ENCODE results near the gene CARS2. TPM values are rescaled to one million over a fixed set of nuclear protein-coding genes. Genes with fewer than 3 reads are reported as not detected.
"Not testable (repeated sequence)": the region's sequence is repeated elsewhere in the genome, so short reads cannot be mapped to it uniquely, and the experiment has no call there.

Gene CARS2, protein sequence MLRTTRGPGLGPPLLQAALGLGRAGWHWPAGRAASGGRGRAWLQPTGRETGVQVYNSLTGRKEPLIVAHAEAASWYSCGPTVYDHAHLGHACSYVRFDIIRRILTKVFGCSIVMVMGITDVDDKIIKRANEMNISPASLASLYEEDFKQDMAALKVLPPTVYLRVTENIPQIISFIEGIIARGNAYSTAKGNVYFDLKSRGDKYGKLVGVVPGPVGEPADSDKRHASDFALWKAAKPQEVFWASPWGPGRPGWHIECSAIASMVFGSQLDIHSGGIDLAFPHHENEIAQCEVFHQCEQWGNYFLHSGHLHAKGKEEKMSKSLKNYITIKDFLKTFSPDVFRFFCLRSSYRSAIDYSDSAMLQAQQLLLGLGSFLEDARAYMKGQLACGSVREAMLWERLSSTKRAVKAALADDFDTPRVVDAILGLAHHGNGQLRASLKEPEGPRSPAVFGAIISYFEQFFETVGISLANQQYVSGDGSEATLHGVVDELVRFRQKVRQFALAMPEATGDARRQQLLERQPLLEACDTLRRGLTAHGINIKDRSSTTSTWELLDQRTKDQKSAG
- 60.1 TPM for total RNA-seq

DNA sequence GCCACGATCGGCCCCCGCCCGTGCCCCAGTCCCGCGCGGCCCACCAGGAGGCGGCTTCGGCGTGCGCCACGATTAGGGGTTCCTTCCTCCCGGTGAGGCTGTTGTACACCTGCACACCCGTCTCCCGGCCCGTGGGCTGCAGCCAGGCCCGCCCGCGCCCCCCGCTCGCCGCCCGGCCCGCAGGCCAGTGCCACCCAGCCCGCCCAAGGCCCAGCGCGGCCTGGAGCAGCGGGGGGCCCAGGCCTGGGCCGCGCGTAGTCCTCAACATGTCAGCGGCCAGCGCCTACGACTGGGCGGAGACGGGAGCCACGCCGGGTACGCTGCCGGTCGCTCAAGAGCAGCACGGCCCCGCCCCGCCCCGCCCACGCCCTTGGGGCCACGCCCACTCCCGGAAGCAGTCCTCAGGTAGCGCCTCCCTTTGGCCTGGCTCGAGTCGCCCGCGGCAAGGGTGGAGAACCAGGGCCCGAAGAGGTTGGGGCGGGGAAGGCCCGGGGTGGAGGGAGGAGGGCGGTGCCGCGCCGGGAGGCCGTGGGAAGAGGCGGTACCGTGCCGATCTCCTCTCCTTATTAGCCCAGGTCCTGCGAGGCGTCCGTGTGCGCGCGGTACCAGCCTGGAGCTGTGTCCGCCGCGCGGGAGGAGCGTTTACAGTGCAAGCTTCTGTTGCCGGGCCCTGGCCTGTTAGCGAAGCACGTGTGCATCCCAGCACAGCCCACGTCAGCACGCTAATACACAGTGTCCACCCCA lies at the start of gene CARS2:
CARS2 (minus strand) TSS at position 291 of the 744 bp plus-strand sequence; CDS start at position 268, 23 bp downstream.
- DNase-seq (ENCODE audit: low read depth in 2 of 3, low spot score in 2 of 3): peak; percentile 96 to 98 (median 96)

DNA sequence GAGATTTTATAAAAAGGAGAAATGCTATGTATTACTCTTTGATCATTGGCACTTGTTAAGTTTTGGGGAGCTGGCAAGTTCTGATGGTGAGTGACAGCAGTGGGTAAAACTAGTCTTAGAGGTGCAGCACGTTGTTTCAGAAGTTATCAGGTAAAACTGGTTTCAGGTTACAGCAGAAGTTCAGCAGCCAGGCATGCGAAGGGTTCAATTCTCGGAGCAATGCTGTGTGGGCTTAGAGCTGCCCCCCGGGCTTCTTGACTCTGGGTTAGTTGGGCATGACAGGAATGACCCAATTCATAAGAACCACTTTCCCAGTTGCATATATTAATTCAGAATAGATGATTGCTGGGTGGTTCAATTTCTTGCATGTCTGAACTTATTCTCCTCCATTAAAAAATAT lies 42.4 kb upstream of the CARS2 start:
- no peak for DNase-seq (ENCODE audit: low read depth in 2 of 3, low spot score in 2 of 3)

DNA sequence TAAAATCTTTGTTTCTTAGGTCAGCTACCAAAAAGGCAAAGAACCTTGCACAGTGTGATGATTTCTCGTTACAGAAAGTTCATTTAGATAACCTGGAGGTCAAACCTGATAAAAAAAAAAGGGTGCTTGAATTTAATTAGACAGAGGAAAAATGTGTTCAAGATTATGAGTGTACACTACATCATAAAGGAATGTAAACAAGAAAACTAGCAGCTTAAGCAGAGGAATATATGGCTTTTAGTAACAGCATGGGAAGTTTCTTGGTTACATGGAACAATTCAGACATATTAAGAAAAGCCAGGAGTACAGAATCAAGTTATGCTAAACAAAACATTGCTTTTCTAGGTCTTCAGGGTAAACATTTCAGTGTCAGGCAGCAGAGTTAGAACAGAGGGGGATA lies 40.5 kb upstream of the CARS2 start:
- no peak for DNase-seq (ENCODE audit: low read depth in 2 of 3, low spot score in 2 of 3)

DNA sequence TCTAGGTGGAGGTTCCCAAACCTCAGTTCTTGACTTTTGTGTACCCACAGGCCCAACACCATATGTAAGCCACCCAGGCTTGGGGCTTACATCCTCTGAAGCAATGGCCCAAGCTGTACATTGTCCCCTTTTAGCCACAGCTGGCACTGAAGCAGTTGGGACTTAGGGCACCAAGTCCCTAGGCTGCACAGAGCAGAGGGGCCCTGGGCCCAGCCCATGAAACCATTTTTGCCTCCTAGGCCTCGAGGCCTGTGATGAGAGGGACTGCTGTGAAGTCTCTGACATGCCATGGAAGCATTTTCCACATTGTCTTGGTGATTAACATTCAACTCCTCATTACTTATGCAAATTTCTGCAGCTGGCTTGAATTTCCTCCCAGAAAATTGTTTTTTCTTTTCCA lies 37.8 kb upstream of the CARS2 start:
- DNase-seq (ENCODE audit: low read depth in 2 of 3, low spot score in 2 of 3): no peak

DNA sequence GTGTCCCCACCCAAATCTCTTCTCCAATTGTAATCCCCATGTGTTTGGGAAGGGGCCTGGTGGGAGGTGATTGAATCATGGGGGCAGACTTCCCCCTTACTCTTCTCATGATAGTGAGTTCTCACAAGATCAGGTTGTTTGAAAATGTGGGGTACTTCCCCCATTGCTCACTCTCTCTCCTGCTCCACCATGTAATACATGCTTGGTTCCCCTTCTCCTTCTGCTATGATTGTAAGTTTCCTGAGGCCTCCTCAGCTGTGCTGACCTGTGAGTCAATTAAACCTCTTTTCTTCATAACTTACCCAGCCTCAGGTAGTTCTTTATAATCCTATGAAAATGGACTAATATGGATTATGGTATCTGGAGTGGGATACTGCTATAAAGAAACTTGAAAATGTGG lies 31.6 kb upstream of the CARS2 start:
- DNase-seq (ENCODE audit: low read depth in 2 of 3, low spot score in 2 of 3): no peak

DNA sequence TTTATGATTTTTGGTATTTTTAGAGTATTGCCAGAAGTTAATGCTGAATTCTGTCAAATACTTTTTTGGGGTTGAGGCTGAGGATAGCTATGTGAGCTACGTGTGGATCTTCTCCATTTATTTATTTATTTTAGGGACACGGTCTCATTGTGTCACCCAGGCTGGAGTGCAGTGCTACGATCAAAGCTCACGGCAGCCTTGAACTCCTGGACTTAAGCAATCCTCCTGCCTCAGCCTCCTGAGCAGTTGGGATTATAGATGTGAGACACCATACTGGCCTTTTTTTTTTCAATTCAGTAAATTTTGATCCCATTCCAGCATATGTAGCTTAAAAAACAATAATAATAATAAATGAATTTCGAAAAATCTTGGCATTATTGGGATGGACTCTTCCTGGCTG lies 28.6 kb upstream of the CARS2 start:
- no peak for DNase-seq (ENCODE audit: low read depth in 2 of 3, low spot score in 2 of 3)

DNA sequence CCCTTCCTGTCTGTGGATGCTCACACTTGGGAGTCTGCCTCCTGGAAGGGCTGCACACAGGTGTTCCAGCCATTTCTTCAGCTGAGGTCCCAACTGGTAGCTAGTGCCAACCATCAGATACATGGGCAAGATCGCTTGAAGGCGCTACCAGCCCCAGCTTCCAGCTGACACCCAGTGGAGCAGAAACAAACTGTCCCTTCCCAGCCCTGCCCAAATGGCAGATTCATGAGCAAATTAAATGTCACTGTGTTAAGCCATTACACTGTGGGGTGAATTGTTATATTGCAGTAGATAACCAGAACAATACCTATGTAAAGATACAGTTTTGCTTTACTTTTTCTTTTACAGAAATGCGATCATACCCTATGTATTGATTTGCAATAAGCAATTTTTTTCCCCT lies 25.2 kb upstream of the CARS2 start:
- DNase-seq (ENCODE audit: low read depth in 2 of 3, low spot score in 2 of 3): no peak

DNA sequence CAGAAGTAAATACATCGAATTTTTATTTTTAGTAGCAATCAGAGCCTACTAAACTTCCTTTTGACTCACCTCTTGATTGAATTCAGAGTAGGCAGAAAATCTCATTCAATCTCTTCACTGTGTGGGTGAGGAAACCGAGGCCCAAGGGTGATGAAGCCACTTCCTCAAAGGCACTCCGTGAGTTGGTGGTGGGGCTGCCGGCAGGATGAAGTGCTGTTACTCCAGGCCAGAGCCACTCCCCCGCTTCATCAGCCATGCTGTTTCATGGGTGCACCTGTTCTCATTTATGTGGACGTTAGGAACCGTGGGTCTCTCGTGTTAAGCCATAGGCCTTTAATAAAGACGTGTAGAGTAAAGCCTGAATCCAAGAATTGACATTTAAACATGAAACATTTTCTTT lies 20.8 kb upstream of the CARS2 start:
- no peak for DNase-seq (ENCODE audit: low read depth in 2 of 3, low spot score in 2 of 3)

DNA sequence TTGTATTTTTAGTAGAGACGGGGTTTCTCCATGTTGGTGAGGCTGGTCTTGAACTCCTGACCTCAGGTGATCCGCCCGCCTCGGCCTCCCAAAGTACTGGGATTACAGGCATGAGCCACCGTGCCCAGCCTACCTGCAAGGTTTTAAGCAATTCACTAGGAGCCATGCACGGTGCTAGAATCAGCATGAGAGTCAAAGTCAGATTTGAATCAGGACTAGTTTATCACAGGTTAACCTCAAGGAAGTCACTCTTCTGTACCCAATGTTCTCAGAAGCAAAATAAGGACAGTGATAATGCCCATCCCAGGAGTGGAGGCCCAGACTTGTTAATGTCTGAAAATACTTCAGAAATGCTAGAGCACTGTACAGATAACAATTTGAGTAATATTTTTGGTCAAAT lies 20.2 kb upstream of the CARS2 start:
- not testable (repeated sequence) for DNase-seq (ENCODE audit: low read depth in 2 of 3, low spot score in 2 of 3)

DNA sequence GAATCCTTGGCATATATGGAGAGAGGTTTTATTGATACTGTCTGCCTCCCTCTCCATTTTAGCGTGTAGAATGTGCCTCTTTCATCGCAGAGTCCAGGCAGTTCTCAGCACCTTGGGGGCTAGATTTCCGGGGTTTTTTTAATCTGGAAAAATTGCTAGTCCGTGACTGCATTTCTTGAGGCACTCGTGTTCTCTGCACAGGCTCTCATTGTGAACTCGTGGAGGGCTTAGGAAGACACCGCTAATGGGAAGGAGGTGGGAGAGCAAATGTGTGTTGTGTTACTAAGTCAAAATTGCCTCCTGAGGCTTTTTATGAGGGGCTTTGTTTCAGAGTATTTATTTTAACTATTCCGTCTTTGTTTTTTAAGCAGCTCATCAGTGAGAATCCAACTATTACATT lies 17.7 kb upstream of the CARS2 start:
- DNase-seq (ENCODE audit: low read depth in 2 of 3, low spot score in 2 of 3): no peak

DNA sequence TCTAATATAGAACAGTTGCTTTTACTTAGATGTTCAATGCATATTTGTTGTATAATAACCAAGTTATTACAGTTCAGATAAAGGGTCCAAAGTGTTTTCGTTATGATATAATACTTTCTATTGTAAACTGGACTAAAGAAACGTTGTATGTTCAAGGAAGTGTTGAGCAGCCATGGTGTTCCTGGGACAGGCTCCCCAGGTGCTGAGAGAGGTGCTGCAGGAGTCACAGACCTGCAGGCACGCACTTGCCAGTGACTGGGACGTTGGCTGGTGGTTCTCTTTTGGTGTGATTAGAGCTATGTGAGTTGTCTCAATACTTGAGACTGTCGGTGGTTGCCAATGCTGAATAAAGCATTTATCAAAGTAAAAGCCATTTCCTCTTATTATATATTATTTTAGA lies 17.1 kb upstream of the CARS2 start:
- no peak for DNase-seq (ENCODE audit: low read depth in 2 of 3, low spot score in 2 of 3)

DNA sequence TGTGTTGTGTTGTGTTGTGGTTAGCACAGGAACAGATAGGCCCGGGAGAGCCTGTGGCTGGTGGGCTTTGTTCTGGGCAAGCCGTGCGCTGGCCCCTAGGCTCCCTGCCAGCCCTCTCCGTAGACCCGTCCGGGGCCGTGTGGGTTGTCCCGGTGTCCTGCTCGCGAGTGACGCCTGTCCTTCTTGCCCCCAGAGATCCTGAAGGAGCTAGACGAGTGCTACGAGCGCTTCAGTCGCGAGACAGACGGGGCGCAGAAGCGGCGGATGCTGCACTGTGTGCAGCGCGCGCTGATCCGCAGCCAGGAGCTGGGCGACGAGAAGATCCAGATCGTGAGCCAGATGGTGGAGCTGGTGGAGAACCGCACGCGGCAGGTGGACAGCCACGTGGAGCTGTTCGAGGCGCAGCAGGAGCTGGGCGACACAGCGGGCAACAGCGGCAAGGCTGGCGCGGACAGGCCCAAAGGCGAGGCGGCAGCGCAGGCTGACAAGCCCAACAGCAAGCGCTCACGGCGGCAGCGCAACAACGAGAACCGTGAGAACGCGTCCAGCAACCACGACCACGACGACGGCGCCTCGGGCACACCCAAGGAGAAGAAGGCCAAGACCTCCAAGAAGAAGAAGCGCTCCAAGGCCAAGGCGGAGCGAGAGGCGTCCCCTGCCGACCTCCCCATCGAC lies 13.3 kb upstream of the CARS2 start:
- DNase-seq (ENCODE audit: low read depth in 2 of 3, low spot score in 2 of 3): no peak

DNA sequence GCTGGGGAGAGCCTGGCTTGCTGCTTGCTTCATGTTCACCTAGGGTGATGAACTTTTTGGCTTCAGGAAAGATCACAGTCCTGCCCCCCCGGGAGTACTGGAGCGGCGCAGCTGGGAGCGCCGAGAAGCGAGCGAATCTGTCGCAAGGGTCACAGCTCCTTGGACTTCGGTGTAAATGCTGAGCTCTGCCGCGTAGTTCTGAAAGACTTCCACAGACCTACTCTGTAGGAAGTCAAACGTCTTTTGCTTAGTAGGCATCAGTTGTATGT lies 10.3 kb upstream of the CARS2 start:
- peak in 1 of 3 donors; percentile 16 for DNase-seq (ENCODE audit: low read depth in 2 of 3, low spot score in 2 of 3)

DNA sequence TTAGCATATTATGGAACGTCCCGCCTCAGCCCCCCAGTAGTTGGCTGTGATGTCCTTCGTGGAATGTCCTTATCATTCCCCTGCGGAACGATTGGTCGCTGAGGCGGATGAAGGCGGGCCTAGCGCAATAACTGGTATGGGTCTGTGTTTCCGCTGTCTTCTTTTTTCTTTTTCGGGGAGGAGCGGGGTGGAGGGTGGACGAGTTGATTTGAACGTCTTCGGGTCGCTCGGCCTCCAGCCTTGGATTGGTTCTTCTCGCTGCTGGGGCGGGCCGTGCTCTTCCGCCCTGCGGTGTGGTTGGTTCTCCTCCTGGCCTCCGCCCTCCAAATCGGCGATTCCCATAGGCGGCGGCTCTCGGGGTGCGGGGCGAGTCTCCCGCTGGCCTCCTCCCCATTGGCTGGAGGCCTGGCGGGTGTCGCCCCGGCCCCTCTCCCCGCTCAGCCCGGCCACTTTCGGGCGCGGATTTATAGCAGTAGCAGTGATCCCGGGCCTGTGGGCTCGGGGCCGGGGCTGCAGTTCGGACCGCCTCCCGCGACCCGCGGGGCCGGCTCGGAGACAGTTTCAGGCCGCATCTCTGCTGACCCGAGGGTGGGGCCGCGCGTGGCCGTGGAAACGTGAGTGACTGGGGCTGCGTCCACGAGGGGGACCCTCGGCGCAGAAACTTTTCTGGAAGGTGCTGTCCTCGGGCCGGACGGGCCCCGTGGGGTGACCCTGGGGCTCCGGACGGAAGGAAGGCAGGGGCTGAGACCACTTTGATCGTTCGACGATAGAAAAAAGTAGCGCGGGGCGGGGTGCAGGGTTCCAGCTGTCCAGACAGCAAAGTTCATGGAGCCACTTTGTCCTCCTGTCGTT lies 9.7 kb upstream of the CARS2 start:
- DNase-seq (ENCODE audit: low read depth in 2 of 3, low spot score in 2 of 3): peak; percentile 88 to 100 (median 99)

DNA sequence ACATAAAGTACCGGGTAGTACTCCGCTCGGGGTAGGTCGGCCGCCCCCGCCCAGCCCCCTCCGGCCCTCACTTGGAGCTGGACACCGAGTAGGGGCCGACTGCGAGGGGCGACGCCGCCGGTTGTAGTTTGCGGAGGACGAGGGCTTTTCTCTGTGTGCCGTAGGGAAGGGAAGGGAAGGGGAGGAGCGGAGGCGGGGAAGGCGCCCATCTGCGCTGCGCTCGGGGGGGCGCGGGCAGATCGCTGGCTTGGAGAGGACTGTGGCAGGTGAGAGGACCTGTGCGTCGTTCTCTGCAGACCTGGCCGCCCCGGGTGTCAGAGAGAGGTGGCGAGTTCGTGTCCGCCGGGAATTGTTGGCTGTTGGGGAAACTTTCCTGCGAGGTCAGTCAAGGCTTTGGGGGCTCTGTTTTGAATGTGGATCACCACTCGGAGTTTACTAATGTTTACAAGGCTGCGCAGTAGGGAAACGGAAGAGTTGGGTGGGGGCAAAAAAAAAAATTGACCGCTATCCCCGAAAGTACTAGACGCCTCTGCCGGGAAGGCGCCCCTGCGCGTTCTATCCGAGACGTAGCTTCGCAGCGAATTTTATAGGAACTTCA lies 9.0 kb upstream of the CARS2 start:
- DNase-seq (ENCODE audit: low read depth in 2 of 3, low spot score in 2 of 3): peak in 1 of 3 donors; percentile 43

DNA sequence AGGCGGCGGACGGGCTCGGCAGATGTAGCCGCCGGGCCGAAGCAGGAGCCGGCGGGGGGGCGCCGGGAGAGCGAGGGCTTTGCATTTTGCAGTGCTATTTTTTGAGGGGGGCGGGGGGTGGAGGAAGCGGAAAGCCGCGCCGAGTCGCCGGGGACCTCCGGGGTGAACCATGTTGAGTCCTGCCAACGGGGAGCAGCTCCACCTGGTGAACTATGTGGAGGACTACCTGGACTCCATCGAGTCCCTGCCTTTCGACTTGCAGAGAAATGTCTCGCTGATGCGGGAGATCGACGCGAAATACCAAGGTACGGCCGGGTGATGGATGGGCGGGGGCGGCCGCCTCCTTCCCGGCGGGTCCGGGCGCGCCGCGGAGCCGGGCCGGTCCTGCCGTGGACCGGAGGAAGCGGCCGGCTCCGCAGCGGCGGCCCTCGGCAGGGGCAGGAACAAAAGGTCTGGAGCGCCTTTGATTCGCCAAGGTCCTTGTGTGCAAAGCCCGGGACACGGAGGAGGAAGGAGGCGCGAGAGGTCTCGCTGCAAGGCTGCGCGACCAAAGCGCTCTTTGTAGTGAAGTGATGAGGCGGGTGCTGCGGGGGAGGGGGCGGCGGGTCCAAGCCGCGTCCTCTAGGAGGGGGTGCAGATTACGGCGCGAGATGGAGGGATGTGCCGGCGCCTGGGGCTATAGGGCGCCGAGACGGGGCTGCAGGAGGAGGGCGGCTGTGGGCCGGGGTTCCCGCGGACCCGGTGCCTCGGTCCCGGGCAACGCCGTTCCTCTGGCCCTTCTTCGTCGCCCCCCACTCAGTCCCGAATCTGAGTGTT lies 8.3 kb upstream of the CARS2 start:
- DNase-seq (ENCODE audit: low read depth in 2 of 3, low spot score in 2 of 3): peak; percentile 56 to 66 (median 59)

DNA sequence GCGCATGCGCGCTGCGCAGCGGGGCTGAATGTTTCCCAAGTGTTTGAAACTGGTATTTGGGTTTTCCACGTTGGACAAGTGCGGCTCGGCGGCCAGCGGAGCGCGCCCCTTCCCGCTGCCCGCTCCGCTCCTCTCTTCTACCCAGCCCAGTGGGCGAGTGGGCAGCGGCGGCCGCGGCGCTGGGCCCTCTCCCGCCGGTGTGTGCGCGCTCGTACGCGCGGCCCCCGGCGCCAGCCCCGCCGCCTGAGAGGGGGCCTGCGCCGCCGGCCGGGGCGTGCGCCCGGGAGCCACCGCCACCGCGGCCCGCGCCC lies 7.7 kb upstream of the CARS2 start, which contains the start of gene ING1:
ING1 (plus strand) TSS at position 59 of the 311 bp plus-strand sequence. CDS start 450 bp downstream, outside the sequence.
- no peak for DNase-seq (ENCODE audit: low read depth in 2 of 3, low spot score in 2 of 3)

DNA sequence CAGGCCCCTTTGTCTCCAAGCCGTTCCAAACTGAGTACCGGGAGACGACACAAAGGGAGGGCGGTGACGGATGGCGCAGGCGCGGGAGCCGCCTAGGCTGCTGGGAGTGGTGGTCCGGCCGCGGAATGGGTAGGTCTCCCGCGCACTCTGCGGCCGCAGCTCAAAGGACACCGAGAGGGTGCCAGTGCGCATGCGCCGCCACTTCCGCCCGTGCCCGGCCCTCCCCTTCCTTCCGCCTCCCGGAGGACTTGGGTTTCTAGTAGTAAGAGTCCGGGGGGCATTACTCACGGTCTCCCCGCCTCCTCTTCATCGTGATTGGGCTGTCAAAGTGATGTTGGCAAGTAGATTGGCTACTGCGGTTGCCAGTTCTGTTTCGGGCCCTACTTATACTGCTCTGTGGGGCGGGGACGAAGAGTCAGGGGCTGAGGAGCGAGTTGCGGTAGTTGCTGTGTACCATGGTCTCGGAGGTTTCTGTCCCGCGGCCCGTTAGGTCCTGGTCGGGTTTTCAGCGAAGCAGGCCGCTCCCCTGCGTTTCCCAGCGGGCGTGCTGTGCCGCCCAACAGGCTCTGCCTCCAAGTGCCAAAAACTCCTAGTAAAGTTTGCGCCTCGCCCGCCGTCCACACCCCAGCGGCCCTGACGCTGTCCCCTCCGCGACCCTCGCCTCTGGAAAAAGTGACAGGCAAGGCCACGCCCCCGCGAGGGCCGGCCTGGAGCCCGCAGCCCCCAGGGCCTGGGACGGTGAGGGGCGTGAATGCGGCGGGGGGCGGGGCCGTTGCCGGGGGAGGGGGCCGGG lies 7.1 kb upstream of the CARS2 start:
- peak; percentile 98 to 100 (median 99) for DNase-seq (ENCODE audit: low read depth in 2 of 3, low spot score in 2 of 3)

All from hematopoietic multipotent progenitor cell (in vitro differentiated cells).